ENCODE measurements around the gene GARNL3.

DNA sequence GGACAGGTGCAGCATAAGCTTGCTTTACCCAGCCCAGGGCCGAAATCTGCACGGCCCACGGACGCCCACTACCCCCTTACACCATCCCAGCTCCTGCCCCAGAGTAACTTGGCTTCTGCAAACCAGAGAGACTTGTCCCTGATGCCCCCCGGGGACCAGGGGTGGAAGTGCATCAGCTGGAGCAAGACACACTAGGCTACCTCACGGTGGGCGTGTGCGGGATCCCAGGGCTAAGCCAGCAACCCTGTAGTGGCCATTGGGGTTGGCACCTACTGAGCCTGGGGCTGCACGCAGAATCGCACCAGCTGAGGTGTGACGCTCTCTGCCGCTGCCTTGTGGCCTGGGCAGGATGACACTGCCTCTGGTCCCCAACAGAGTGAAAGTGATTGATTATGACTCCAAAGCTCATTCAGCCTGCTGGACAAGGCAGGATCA, 153.5 kb downstream of the GARNL3 start:
- TF ChIP-seq IKZF3 (tag by site-specific recombination; IDR thresholded peaks at IDR 0.05) (no peak), ZFP37 (tag by site-specific recombination; IDR thresholded peaks at IDR 0.05) (no peak), ZBTB8A (tag by site-specific recombination; IDR thresholded peaks at IDR 0.05) (no peak), PRDM1 (tag by site-specific recombination; IDR thresholded peaks at IDR 0.05) (no peak), MYNN (tag by site-specific recombination; IDR thresholded peaks at IDR 0.05; ENCODE audit: borderline replicate concordance) (no peak), ZNF184 (tag by site-specific recombination; IDR thresholded peaks at IDR 0.05) (no peak), SCRT2 (tag by site-specific recombination; IDR thresholded peaks at IDR 0.05) (no peak)
- TF ChIP-seq, protein P1, sequence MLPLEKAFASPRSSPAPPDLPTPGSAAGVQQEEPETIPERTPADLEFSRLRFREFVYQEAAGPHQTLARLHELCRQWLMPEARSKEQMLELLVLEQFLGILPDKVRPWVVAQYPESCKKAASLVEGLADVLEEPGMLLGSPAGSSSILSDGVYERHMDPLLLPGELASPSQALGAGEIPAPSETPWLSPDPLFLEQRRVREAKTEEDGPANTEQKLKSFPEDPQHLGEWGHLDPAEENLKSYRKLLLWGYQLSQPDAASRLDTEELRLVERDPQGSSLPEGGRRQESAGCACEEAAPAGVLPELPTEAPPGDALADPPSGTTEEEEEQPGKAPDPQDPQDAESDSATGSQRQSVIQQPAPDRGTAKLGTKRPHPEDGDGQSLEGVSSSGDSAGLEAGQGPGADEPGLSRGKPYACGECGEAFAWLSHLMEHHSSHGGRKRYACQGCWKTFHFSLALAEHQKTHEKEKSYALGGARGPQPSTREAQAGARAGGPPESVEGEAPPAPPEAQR (tag by site-specific recombination; IDR thresholded peaks at IDR 0.05), result no peak
- TF ChIP-seq, protein P2, sequence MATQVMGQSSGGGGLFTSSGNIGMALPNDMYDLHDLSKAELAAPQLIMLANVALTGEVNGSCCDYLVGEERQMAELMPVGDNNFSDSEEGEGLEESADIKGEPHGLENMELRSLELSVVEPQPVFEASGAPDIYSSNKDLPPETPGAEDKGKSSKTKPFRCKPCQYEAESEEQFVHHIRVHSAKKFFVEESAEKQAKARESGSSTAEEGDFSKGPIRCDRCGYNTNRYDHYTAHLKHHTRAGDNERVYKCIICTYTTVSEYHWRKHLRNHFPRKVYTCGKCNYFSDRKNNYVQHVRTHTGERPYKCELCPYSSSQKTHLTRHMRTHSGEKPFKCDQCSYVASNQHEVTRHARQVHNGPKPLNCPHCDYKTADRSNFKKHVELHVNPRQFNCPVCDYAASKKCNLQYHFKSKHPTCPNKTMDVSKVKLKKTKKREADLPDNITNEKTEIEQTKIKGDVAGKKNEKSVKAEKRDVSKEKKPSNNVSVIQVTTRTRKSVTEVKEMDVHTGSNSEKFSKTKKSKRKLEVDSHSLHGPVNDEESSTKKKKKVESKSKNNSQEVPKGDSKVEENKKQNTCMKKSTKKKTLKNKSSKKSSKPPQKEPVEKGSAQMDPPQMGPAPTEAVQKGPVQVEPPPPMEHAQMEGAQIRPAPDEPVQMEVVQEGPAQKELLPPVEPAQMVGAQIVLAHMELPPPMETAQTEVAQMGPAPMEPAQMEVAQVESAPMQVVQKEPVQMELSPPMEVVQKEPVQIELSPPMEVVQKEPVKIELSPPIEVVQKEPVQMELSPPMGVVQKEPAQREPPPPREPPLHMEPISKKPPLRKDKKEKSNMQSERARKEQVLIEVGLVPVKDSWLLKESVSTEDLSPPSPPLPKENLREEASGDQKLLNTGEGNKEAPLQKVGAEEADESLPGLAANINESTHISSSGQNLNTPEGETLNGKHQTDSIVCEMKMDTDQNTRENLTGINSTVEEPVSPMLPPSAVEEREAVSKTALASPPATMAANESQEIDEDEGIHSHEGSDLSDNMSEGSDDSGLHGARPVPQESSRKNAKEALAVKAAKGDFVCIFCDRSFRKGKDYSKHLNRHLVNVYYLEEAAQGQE (tag by site-specific recombination; IDR thresholded peaks at IDR 0.05), result no peak
- TF ChIP-seq, protein P3, sequence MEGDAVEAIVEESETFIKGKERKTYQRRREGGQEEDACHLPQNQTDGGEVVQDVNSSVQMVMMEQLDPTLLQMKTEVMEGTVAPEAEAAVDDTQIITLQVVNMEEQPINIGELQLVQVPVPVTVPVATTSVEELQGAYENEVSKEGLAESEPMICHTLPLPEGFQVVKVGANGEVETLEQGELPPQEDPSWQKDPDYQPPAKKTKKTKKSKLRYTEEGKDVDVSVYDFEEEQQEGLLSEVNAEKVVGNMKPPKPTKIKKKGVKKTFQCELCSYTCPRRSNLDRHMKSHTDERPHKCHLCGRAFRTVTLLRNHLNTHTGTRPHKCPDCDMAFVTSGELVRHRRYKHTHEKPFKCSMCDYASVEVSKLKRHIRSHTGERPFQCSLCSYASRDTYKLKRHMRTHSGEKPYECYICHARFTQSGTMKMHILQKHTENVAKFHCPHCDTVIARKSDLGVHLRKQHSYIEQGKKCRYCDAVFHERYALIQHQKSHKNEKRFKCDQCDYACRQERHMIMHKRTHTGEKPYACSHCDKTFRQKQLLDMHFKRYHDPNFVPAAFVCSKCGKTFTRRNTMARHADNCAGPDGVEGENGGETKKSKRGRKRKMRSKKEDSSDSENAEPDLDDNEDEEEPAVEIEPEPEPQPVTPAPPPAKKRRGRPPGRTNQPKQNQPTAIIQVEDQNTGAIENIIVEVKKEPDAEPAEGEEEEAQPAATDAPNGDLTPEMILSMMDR (tag by site-specific recombination; IDR thresholded peaks at IDR 0.05), result 0 out of 2 replicates have a peak, but pooled peaks have one; percentile 17
- TF ChIP-seq, protein P4, sequence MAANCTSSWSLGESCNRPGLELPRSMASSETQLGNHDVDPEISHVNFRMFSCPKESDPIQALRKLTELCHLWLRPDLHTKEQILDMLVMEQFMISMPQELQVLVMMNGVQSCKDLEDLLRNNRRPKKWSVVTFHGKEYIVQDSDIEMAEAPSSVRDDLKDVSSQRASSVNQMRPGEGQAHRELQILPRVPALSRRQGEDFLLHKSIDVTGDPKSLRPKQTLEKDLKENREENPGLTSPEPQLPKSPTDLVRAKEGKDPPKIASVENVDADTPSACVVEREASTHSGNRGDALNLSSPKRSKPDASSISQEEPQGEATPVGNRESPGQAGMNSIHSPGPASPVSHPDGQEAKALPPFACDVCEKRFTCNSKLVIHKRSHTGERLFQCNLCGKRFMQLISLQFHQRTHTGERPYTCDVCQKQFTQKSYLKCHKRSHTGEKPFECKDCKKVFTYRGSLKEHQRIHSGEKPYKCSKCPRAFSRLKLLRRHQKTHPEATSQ (tag by site-specific recombination; IDR thresholded peaks at IDR 0.05), result no peak
